Neural progenitor cell (in vitro differentiated cells): ENCODE data around the gene ADO. TPM values are rescaled to one million over a fixed set of nuclear protein-coding genes. Genes with fewer than 3 reads are reported as not detected.
A peak's percentile ranks its signal among the peaks of the same experiment; 100 is the strongest.

ENCODE experiments used
- DNase-seq: peaks from one replicate; pipeline ENCODE4 v3.0.0-alpha.2; 2016; ENCODE audit warnings: low spot score
- H2AFZ ChIP-seq: fragments of 200-600 bp; sonication (generic); replicated peaks from 2 replicates; pipeline ENCODE4 v1.6.1; 2016; ENCODE audit warnings: antibody characterized with exemption
- H3F3A ChIP-seq: fragments of 200-600 bp; sonication (generic); 2 replicates; pipeline ENCODE4 v1.6.1; 2016; ENCODE audit warnings: antibody characterized with exemption, low read depth
- H3K27ac ChIP-seq: fragments of 200-600 bp; sonication (generic); 2 replicates; pipeline ENCODE4 v1.5.1; 2016; ENCODE audit warnings: mild to moderate bottlenecking
- H3K27me3 ChIP-seq: fragments of 200-600 bp; sonication (generic); 2 replicates; pipeline ENCODE4 v1.6.1; 2016; ENCODE audit warnings: mild to moderate bottlenecking, moderate library complexity
- H3K36me3 ChIP-seq: fragments of 200-600 bp; sonication (generic); 2 replicates; pipeline ENCODE4 v1.5.1; 2016
- H3K4me1 ChIP-seq: fragments of 200-600 bp; sonication (generic); 2 replicates; pipeline ENCODE4 v1.6.1; 2016; ENCODE audit warnings: mixed run types
- H3K4me2 ChIP-seq: fragments of 200-600 bp; sonication (generic); 2 replicates; pipeline ENCODE4 v1.6.1; 2016
- H3K4me3 ChIP-seq: fragments of 200-600 bp; sonication (generic); 2 replicates; pipeline ENCODE4 v1.5.1; 2016
- H3K79me2 ChIP-seq: fragments of 200-600 bp; sonication (generic); 2 replicates; pipeline ENCODE4 v1.6.1; 2016; ENCODE audit warnings: low read depth
- H3K9ac ChIP-seq: fragments of 200-600 bp; sonication (generic); 2 replicates; pipeline ENCODE4 v1.6.1; 2016
- H3K9me3 ChIP-seq: fragments of 200-600 bp; sonication (generic); 2 replicates; pipeline ENCODE4 v1.5.1; 2016; ENCODE audit warnings: low read depth
- H4K20me1 ChIP-seq: fragments of 200-600 bp; sonication (generic); 2 replicates; pipeline ENCODE4 v1.6.1; 2016; ENCODE audit warnings: low read depth
- H3K27ac Mint-ChIP-seq: 3 replicates; pipeline ENCODE4 v1.8.0; 2021; ENCODE audit warnings: mixed read lengths
- H3K27me3 Mint-ChIP-seq: 2 replicates; pipeline ENCODE4 v1.8.0; 2022; ENCODE audit warnings: low read depth, mild to moderate bottlenecking, inconsistent platforms, moderate library complexity, mixed read lengths; ENCODE audit not compliant: insufficient read depth
- H3K36me3 Mint-ChIP-seq: 3 replicates; pipeline ENCODE4 v1.8.0; 2021; ENCODE audit warnings: mixed read lengths
- H3K4me1 Mint-ChIP-seq: 3 replicates; pipeline ENCODE4 v1.8.0; 2021; ENCODE audit warnings: mixed read lengths
- H3K4me3 Mint-ChIP-seq: 3 replicates; pipeline ENCODE4 v1.8.0; 2021; ENCODE audit warnings: mild to moderate bottlenecking, moderate library complexity, mixed read lengths
- H3K9me3 Mint-ChIP-seq: 3 replicates; pipeline ENCODE4 v1.8.0; 2020; ENCODE audit warnings: mixed read lengths
- EZH2 ChIP-seq: fragments of 200-600 bp; sonication (generic); IDR thresholded peaks from 2 replicates; pipeline ENCODE4 v1.6.1; 2017; ENCODE audit warnings: antibody characterized with exemption, mild to moderate bottlenecking, moderate library complexity
- EZH2phosphoT487 ChIP-seq: fragments of 200-600 bp; sonication (generic); IDR thresholded peaks from 2 replicates; pipeline ENCODE4 v1.6.1; 2017; ENCODE audit warnings: antibody characterized with exemption
- total RNA-seq: library from RNA; depleted of rRNA; stranded (reverse); fragments of >200 nt; gene quantifications from 2 replicates; pipeline ENCODE4 v1.2.3, GENCODE V29; 2015; ENCODE audit warnings: low replicate concordance
- TF ChIP-seq, protein P1 (sequence below): fragments of 200-600 bp; sonication (generic); IDR thresholded peaks from 2 replicates; pipeline ENCODE4 v1.5.1; 2017; ENCODE audit warnings: antibody characterized with exemption, mild to moderate bottlenecking

The ADO gene
- total RNA-seq, 1 donor from 2014 or later = 28.1 TPM

DNA sequence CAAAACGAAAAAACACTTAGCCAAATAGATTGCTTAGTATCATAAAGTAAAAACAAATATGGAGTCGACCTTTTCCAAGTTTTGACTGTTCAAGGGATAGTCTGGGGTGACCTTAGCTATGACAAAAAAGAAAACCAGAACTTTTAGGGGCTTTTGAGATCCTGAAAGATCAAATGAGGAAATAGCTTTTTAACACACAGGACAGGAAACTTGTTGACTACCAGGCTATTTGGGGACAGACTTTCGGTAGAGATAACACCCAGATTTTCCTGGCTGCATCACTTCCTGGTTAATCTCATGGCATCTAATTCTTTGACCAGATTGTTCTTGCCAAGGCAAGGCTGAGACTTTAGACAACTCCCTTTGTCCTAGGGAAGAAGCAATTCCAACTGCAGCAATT is 46.1 kb downstream of the ADO start:
- Mint-ChIP-seq H3K4me1 (no peaks in the 10 kb centered on the region), H3K4me3 (no peak overlapping the region), H3K36me3 (no peaks in the 10 kb centered on the region), H3K27me3 (peaks cover 3% of the 10 kb centered on the region), H3K9me3 (peaks cover 7% of the 10 kb centered on the region), H3K27ac (no peak overlapping the region)
- no peak overlapping the region for H2AFZ ChIP-seq
- no peak overlapping the region for H3K4me3 ChIP-seq
- no peak for DNase-seq
- H3F3A ChIP-seq = no peaks in the 10 kb centered on the region
- no peak overlapping the region for H3K9ac ChIP-seq
- H3K4me2 ChIP-seq = no peak overlapping the region
- H3K27me3 ChIP-seq = no peaks in the 10 kb centered on the region
- no peaks in the 10 kb centered on the region for H4K20me1 ChIP-seq
- no peaks in the 10 kb centered on the region for H3K4me1 ChIP-seq
- TF ChIP-seq EZH2 (no peak), EZH2phosphoT487 (no peak)
- TF ChIP-seq, protein P1, sequence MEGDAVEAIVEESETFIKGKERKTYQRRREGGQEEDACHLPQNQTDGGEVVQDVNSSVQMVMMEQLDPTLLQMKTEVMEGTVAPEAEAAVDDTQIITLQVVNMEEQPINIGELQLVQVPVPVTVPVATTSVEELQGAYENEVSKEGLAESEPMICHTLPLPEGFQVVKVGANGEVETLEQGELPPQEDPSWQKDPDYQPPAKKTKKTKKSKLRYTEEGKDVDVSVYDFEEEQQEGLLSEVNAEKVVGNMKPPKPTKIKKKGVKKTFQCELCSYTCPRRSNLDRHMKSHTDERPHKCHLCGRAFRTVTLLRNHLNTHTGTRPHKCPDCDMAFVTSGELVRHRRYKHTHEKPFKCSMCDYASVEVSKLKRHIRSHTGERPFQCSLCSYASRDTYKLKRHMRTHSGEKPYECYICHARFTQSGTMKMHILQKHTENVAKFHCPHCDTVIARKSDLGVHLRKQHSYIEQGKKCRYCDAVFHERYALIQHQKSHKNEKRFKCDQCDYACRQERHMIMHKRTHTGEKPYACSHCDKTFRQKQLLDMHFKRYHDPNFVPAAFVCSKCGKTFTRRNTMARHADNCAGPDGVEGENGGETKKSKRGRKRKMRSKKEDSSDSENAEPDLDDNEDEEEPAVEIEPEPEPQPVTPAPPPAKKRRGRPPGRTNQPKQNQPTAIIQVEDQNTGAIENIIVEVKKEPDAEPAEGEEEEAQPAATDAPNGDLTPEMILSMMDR = no peak
- no peak overlapping the region for H3K27ac ChIP-seq
- no peaks in the 10 kb centered on the region for H3K79me2 ChIP-seq
- H3K9me3 ChIP-seq = no peaks in the 10 kb centered on the region
- no peaks in the 10 kb centered on the region for H3K36me3 ChIP-seq

DNA sequence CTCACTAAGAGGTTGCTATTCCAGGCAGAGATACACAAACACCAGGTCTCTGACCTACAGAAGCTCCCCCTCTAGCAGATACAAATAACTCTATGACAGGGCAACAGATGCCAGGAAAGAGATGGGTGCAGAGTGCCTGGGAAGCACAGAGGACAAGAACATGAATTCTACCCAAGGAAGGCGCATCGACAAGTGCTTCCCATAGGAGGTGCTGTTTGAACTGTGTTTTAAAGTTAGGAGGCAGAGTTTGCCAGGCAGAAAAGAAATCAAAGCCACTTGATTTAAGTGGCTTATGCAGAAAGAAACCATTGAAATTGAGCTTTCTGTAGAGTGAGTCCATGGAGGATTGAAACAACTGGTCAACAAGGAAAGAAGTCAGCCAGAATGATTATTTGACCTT is 46.9 kb downstream of the ADO start:
- no peak overlapping the region for H3K27ac ChIP-seq
- no peak overlapping the region for H3K4me3 Mint-ChIP-seq
- DNase-seq = peak; percentile 46

DNA sequence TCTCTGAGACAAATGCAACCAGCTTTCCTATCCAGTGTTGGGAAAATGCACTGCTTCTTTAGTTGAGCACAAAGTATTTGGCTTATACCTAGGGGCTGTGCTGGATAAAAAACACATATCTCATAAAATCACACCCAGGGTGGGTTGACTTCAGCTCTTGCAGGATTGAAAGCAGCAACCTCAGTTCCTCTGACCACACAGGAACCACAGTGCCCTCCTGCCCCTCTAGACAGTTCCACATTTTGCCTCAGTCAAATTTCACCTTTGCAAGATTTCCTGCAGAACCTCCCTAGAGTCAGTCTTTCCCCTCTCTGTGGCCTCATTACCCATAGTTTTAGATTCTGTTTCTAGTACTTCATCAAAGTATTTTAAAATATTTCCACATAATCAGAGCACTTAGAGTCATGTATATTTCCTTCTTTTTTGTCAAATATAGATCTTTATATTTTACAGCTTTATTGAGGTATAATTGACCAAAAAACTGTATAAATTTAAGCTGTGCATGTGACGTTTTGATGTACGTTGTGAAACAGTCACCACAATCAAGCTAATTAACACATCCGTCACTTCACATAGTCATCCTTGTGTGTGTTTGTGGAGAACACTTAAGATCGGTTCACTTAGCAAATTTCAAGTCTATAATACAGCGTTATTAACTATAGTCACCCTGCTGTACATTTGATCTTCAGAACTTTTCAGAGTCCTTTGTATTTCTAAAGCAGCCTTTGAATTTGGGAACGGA is 48.6 kb downstream of the ADO start:
- no peak overlapping the region for H3K9ac ChIP-seq
- no peaks in the 10 kb centered on the region for H3K27me3 ChIP-seq
- H3K9me3 Mint-ChIP-seq = no peaks in the 10 kb centered on the region
- no peaks in the 10 kb centered on the region for H3K27me3 Mint-ChIP-seq
- no peak overlapping the region for H3K4me3 Mint-ChIP-seq
- H3K27ac Mint-ChIP-seq = no peak overlapping the region
- DNase-seq = no peak
- TF ChIP-seq, protein P1 = no peak
- no peak for TF ChIP-seq EZH2
- no peak for TF ChIP-seq EZH2phosphoT487
- H3K36me3 Mint-ChIP-seq = no peaks in the 10 kb centered on the region
- no peaks in the 10 kb centered on the region for H3K4me1 Mint-ChIP-seq
- H4K20me1 ChIP-seq = no peaks in the 10 kb centered on the region
- no peaks in the 10 kb centered on the region for H3K36me3 ChIP-seq
- H3F3A ChIP-seq = no peaks in the 10 kb centered on the region
- no peak overlapping the region for H2AFZ ChIP-seq
- no peaks in the 10 kb centered on the region for H3K4me1 ChIP-seq
- no peak overlapping the region for H3K4me3 ChIP-seq
- H3K4me2 ChIP-seq = no peak overlapping the region
- no peaks in the 10 kb centered on the region for H3K79me2 ChIP-seq
- H3K9me3 ChIP-seq = no peaks in the 10 kb centered on the region
- no peak overlapping the region for H3K27ac ChIP-seq

More for the DNA sequence above, 46.9 kb downstream of the ADO start:
- Mint-ChIP-seq H3K27me3 (peaks cover 3% of the 10 kb centered on the region), H3K4me1 (no peaks in the 10 kb centered on the region), H3K9me3 (peaks cover 7% of the 10 kb centered on the region), H3K36me3 (no peaks in the 10 kb centered on the region), H3K27ac (no peak overlapping the region)
- no peak overlapping the region for H3K4me3 ChIP-seq
- H3K4me1 ChIP-seq = no peaks in the 10 kb centered on the region
- H3K27me3 ChIP-seq = no peaks in the 10 kb centered on the region
- no peak overlapping the region for H3K4me2 ChIP-seq
- no peaks in the 10 kb centered on the region for H3F3A ChIP-seq
- TF ChIP-seq EZH2phosphoT487 (no peak), EZH2 (no peak)
- TF ChIP-seq, protein P1 = peak; percentile 58
- H3K79me2 ChIP-seq = no peaks in the 10 kb centered on the region
- H3K36me3 ChIP-seq = no peaks in the 10 kb centered on the region
- no peak overlapping the region for H2AFZ ChIP-seq
- no peak overlapping the region for H3K9ac ChIP-seq
- no peaks in the 10 kb centered on the region for H3K9me3 ChIP-seq
- no peaks in the 10 kb centered on the region for H4K20me1 ChIP-seq
